ENCODE data around the gene FNDC1.

DNA sequence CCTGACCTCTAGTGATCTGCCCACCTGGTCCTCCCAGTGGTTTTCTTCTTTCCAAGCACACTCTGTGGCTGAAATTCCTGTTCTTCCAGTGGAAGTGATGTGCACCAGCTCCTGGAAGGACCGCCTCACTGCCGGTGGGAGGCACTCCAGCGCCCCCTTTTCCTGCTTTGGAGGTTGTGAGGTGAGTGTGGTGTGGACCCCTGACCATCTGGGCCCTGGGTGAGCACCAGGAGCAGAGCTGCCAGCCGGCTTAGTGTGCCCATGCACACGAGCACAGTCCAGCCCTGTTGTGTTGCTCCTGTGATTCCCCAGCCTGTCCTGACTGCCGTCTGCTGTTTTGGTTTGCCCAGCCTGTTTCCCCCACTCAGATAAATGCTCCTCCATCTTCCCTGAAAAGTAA, 134.6 kb downstream of the FNDC1 start:
- TF ChIP-seq, protein P1, sequence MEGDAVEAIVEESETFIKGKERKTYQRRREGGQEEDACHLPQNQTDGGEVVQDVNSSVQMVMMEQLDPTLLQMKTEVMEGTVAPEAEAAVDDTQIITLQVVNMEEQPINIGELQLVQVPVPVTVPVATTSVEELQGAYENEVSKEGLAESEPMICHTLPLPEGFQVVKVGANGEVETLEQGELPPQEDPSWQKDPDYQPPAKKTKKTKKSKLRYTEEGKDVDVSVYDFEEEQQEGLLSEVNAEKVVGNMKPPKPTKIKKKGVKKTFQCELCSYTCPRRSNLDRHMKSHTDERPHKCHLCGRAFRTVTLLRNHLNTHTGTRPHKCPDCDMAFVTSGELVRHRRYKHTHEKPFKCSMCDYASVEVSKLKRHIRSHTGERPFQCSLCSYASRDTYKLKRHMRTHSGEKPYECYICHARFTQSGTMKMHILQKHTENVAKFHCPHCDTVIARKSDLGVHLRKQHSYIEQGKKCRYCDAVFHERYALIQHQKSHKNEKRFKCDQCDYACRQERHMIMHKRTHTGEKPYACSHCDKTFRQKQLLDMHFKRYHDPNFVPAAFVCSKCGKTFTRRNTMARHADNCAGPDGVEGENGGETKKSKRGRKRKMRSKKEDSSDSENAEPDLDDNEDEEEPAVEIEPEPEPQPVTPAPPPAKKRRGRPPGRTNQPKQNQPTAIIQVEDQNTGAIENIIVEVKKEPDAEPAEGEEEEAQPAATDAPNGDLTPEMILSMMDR (IDR thresholded peaks at IDR 0.05; ENCODE audit: insufficient read depth, low read length, poor library complexity, severe bottlenecking) = no peak
- TF ChIP-seq EZH2phosphoT487 (conservative IDR thresholded peaks at IDR 0.05; ENCODE audit: low read length) = no peak

Measured in SU-DHL-6 (cell line).